ENCODE measurements around the gene PWWP2A.
"Not testable (repeated sequence)": the region's sequence is repeated elsewhere in the genome, so short reads cannot be mapped to it uniquely, and the experiment has no call there.

PWWP2A gene

GRCh38 chr5:160150381-160150780, 31.1 kb upstream of the PWWP2A start:
- no peak overlapping the region for H3K27ac ChIP-seq
- no peak for TF ChIP-seq CTCF (conservative IDR thresholded peaks at IDR 0.05)

DNA sequence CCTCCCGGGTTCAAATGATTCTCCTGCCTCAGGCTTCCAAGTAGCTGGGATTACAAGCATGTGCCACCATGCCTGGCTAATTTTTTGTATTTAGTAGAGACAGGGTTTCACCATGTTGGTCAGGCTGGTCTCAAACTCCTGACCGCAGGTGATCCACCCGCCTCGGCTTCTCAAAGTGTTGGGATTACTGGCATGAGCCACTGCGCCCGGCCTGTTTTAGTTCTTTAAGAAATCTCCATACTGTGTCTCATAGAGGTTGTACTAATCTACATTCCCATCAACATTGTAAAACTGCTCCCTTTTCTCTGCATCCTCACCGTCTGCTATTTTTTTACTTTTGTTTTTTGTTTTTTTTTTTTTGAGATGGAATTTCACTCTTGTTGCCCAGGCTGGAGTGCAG, 25.2 kb upstream of the PWWP2A start:
- H3K27ac ChIP-seq: not testable (repeated sequence)

DNA sequence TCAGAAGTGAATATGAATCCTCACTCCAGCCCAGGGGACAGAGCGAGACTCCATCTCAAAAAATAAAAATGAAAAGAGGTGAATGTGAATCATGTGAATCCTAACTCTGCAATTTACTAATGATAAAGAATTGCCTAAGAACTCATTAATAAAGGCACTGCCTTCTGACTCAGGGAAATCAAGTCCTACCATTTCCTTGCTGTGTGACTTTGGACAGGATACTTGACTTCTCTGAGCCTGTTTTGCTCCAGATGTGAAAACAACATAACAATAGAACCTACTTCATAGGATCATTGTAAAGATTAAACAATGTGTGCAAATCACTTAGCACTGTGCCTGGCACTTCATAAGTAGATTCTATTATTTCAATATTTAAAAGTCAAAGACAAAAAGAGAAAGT, 15.1 kb upstream of the PWWP2A start:
- TF ChIP-seq CTCF (conservative IDR thresholded peaks at IDR 0.05): no peak
- no peak overlapping the region for H3K27ac ChIP-seq

DNA sequence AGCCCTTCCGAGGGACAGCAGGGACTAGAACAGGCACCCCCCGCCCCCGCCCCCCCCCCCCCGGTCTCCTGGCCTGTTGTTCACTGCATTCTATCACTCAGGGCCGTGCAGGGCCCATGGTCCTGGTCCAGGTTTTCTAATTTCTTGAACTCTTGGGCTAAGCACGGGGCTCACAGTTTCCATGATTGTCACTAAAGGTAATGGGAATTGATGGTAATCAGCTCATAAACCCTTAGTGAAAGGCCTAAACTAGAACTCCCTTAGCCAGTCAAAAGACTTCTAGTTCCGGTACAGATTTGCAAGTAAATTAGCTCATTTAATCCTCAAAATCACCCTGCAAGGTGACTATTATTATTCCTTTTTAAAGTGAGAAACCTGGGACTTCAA, 14.7 kb upstream of the PWWP2A start:
- no peak for TF ChIP-seq CTCF (conservative IDR thresholded peaks at IDR 0.05)
- H3K27ac ChIP-seq: no peak overlapping the region

GRCh38 chr5:160133071-160133917, 14.0 kb upstream of the PWWP2A start:
- H3K27ac ChIP-seq: no peak overlapping the region
- TF ChIP-seq CTCF (conservative IDR thresholded peaks at IDR 0.05): no peak

DNA sequence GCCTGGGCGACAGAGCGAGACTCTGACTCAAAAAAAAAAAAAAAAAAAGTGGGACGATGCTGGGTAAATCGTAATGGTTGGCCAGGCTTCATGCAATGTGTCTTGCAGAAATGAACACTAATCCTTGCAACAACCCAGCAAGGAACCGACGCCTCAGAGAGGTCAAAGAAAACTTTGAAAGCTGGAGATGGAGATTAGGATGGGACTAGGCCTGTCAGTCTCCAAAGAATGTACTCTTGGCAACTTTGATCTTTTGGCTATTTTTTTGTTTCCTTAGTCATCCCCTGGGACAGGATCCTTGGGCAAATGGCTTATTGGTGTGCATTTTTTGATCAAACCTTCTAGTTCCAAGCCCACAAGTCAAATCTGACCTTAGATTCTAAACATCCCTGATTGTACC, 10.6 kb upstream of the PWWP2A start:
- TF ChIP-seq CTCF (conservative IDR thresholded peaks at IDR 0.05): no peak
- H3K27ac ChIP-seq: no peak overlapping the region

DNA sequence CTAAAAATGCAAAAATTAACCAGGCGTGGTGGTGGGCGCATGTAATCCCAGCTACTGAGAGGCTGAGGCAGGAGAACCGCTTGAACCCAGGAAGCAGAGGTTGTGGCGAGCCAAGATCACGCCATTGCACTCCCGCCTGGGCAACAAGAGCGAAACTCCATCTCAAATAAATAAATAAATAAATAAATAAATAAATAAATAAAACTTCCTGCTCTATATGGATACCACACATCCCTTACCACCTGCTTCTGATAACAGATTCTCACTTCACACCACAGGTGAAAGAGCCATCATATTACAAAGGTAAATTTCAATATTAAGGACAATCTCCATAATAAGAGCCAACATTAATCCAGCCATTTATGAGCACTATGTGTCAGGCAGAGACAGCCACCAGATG, 9.4 kb upstream of the PWWP2A start:
- no peak overlapping the region for H3K27ac ChIP-seq
- TF ChIP-seq CTCF (conservative IDR thresholded peaks at IDR 0.05): no peak

DNA sequence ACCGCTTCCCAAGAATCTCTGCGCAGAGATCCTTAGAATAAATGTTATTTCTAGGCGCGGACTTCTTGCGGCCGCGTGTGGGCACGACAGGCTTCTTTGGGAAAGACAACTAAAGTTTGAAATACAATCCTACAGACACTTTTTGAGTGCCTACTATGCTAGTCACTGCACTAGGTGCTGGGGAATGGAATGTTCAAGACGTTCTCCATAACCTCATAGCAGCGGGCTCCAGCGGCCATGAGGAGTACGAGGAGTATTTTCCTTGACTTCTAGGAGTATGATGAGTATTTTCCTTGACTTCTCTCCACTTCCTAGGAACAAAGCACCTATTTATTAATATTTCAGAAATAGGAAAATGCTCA, 636 bp upstream of the PWWP2A start:
- TF ChIP-seq CTCF (conservative IDR thresholded peaks at IDR 0.05): peak; percentile 17; the same call in 1 of the 2 replicates

More for the DNA sequence above, 636 bp upstream of the PWWP2A start:
- H3K27ac ChIP-seq: peak overlapping the region; percentile 92
